HepG2 (cell line): ENCODE results near the gene STC2. TPM values are rescaled to one million over a fixed set of nuclear protein-coding genes. Genes with fewer than 3 reads are reported as not detected.

Experiments used
- ETV6 ChIP-seq: sonication (generic); formaldehyde crosslinking; conservative IDR thresholded peaks from 2 replicates; pipeline ENCODE4 v1.4.0; 2020; ENCODE audit warnings: missing genetic modification reagents
- GMEB1 ChIP-seq: sonication (generic); formaldehyde crosslinking; IDR thresholded peaks from 2 replicates; pipeline ENCODE4 v1.5.1; 2020; ENCODE audit warnings: missing genetic modification reagents, mild to moderate bottlenecking, borderline replicate concordance
- ISL2 ChIP-seq: sonication (generic); formaldehyde crosslinking; IDR thresholded peaks from 2 replicates; pipeline ENCODE4 v1.5.0; 2020; ENCODE audit warnings: missing genetic modification reagents
- MZF1 ChIP-seq: sonication (generic); formaldehyde crosslinking; IDR thresholded peaks from 2 replicates; pipeline ENCODE4 v1.8.1; 2023; ENCODE audit warnings: mild to moderate bottlenecking, missing genetic modification reagents, borderline replicate concordance
- NR2C2 ChIP-seq: sonication (generic); formaldehyde crosslinking; IDR thresholded peaks from 2 replicates; pipeline ENCODE4 v1.4.0; 2020; ENCODE audit warnings: missing genetic modification reagents, mild to moderate bottlenecking, moderate library complexity, borderline replicate concordance
- PHB2 ChIP-seq: fragments of 450-650 bp; IDR thresholded peaks from 2 replicates; pipeline ENCODE4 v1.6.1; 2018; ENCODE audit not compliant: partially characterized antibody
- RXRB ChIP-seq: IDR thresholded peaks from 2 replicates; pipeline ENCODE4 v1.6.1; 2016; ENCODE audit warnings: borderline replicate concordance, missing genetic modification reagents, missing compliant biosample characterization
- SKIL ChIP-seq: sonication (generic); formaldehyde crosslinking; IDR thresholded peaks from 2 replicates; pipeline ENCODE4 v1.8.0; 2022; ENCODE audit warnings: missing genetic modification reagents, mild to moderate bottlenecking, moderate library complexity, borderline replicate concordance
- SMAD9 ChIP-seq: sonication (generic); formaldehyde crosslinking; IDR thresholded peaks from 2 replicates; pipeline ENCODE4 v1.5.1; 2020; ENCODE audit warnings: mild to moderate bottlenecking, missing genetic modification reagents
- SSRP1 ChIP-seq: IDR thresholded peaks from 2 replicates; pipeline ENCODE4 v1.6.1; 2016; ENCODE audit warnings: control low read depth
- STAG1 ChIP-seq: sonication (generic); formaldehyde crosslinking; IDR thresholded peaks from 2 replicates; pipeline ENCODE4 v1.4.0; 2020; ENCODE audit warnings: missing genetic modification reagents
- ZNF256 ChIP-seq: sonication (generic); formaldehyde crosslinking; conservative IDR thresholded peaks from 2 replicates; pipeline ENCODE4 v1.4.0; 2020; ENCODE audit warnings: missing genetic modification reagents
- ZNF318 ChIP-seq: sonication (generic); formaldehyde crosslinking; IDR thresholded peaks from 2 replicates; pipeline ENCODE4 v1.4.0; 2020; ENCODE audit warnings: mild to moderate bottlenecking, missing genetic modification reagents
- ZNF577 ChIP-seq: sonication (generic); formaldehyde crosslinking; IDR thresholded peaks from 2 replicates; pipeline ENCODE4 v1.4.0; 2020; ENCODE audit warnings: mild to moderate bottlenecking, low read depth, missing genetic modification reagents, borderline replicate concordance
- ZNF589 ChIP-seq: sonication (generic); formaldehyde crosslinking; conservative IDR thresholded peaks from 2 replicates; pipeline ENCODE4 v1.8.0; 2022; ENCODE audit warnings: mild to moderate bottlenecking, moderate library complexity, missing genetic modification reagents
- ZNF629 ChIP-seq: sonication (generic); formaldehyde crosslinking; conservative IDR thresholded peaks from 2 replicates; pipeline ENCODE4 v1.5.0; 2020; ENCODE audit warnings: missing genetic modification reagents
- ZNF740 ChIP-seq: sonication (generic); formaldehyde crosslinking; IDR thresholded peaks from 2 replicates; pipeline ENCODE4 v1.4.0; 2020; ENCODE audit warnings: missing genetic modification reagents
- polyA plus RNA-seq, 8 experiments: library from polyadenylated mRNA; depleted of rRNA in 3 of 8; stranded (reverse) in 7 of 8; unstranded in 1 of 8; fragments of >200 nt; fragmentation: Illumina TruSeq in 4 of 8; extraction: Trizol in 4 of 8; gene quantifications; 2 replicates each; pipeline versions ENCODE4 v1.2.1 to v1.2.3, GENCODE V29; 2011 to 2016; ENCODE audit warnings: low read depth in 4 of 8, missing spikeins in 1 of 8, mixed read lengths in 1 of 8; ENCODE audit not compliant: insufficient read depth in 1 of 8
- total RNA-seq, 5 experiments: library from RNA; depleted of rRNA; stranded (reverse); fragments of >200 nt; fragmentation: Illumina TruSeq; extraction: Trizol; gene quantifications; 2 replicates each; pipeline ENCODE4 v1.2.3, GENCODE V29; 2016; ENCODE audit warnings: low read depth in 1 of 5

The STC2 gene
- total and polyA plus RNA-seq, 2 of the 13 experiments (the other 11 are each of a cell fraction or from before 2014, with no cell fraction given): 27.1 to 69.2 TPM

- TF ChIP-seq GMEB1 (CRISPR knock-in tag): peak; percentile 28; the same call in 1 of the 2 replicates
- TF ChIP-seq SKIL (CRISPR knock-in tag): no peak
- TF ChIP-seq ZNF577: no peak
- no peak for TF ChIP-seq ISL2 (CRISPR knock-in tag)
- TF ChIP-seq ETV6 (CRISPR knock-in tag): 0 out of 2 replicates have a peak, but pooled peaks have one; percentile 20
- 0 out of 2 replicates have a peak, but pooled peaks have one; percentile 52 for TF ChIP-seq RXRB (CRISPR knock-in tag)
- TF ChIP-seq ZNF318: no peak
- TF ChIP-seq STAG1: peak; percentile 95
- no peak for TF ChIP-seq PHB2
- TF ChIP-seq ZNF740 (CRISPR knock-in tag): no peak
- no peak for TF ChIP-seq MZF1
- TF ChIP-seq ZNF589 (CRISPR knock-in tag): no peak
- TF ChIP-seq ZNF256 (CRISPR knock-in tag): no peak
- no peak for TF ChIP-seq SSRP1 (CRISPR knock-in tag)
- peak; percentile 82 for TF ChIP-seq ZNF629 (CRISPR knock-in tag)
- no peak for TF ChIP-seq NR2C2 (CRISPR knock-in tag)
- no peak for TF ChIP-seq SMAD9 (CRISPR knock-in tag)
Observed at GRCh38 chr5:173293817-173294672, 34.2 kb downstream of the STC2 start (continued).
